ENCODE results near the gene ITSN1.
"Not testable (repeated sequence)": the region's sequence is repeated elsewhere in the genome, so short reads cannot be mapped to it uniquely, and the experiment has no call there.

Gene ITSN1

GRCh38 chr21:33619726-33620125 is 22.6 kb upstream of the ITSN1 start:
- Histone ChIP-seq H3K9me3 (no peaks in the 10 kb centered on the region), H3K4me1 (no peaks in the 10 kb centered on the region), H3K36me3 (peaks cover 6% of the 10 kb centered on the region; the same call in 1 of the 2 replicates), H3K4me3 (ENCODE audit: low read depth, low read length) (no peak overlapping the region), H3K27me3 (no peaks in the 10 kb centered on the region)
- no peak for DNase-seq
- no peak for TF ChIP-seq CTCF (IDR thresholded peaks at IDR 0.05; ENCODE audit: low read depth, low read length)

- DNase-seq = no peak
- H3K27me3 ChIP-seq = no peaks in the 10 kb centered on the region
- TF ChIP-seq CTCF (IDR thresholded peaks at IDR 0.05; ENCODE audit: low read depth, low read length) = no peak
Measured at GRCh38 chr21:33622253-33622652, 20.0 kb upstream of the ITSN1 start.

GRCh38 chr21:33626151-33626550 is 16.1 kb upstream of the ITSN1 start:
- not testable (repeated sequence) for H3K4me3 ChIP-seq (ENCODE audit: low read depth, low read length); H3K27me3 ChIP-seq; H3K4me1 ChIP-seq; H3K9me3 ChIP-seq; DNase-seq
- H3K36me3 ChIP-seq = peaks cover 21% of the 10 kb centered on the region

More at GRCh38 chr21:33622253-33622652, 20.0 kb upstream of the ITSN1 start:
- no peak overlapping the region for H3K4me3 ChIP-seq (ENCODE audit: low read depth, low read length)
- H3K4me1 ChIP-seq = no peaks in the 10 kb centered on the region
- peaks cover 12% of the 10 kb centered on the region for H3K36me3 ChIP-seq
- H3K9me3 ChIP-seq = no peaks in the 10 kb centered on the region

GRCh38 chr21:33634254-33634653 is 8.0 kb upstream of the ITSN1 start:
- H3K27me3 ChIP-seq = no peaks in the 10 kb centered on the region
- TF ChIP-seq CTCF (IDR thresholded peaks at IDR 0.05; ENCODE audit: low read depth, low read length) = no peak
- H3K9me3 ChIP-seq = no peaks in the 10 kb centered on the region
- DNase-seq = no peak
- H3K4me1 ChIP-seq = no peaks in the 10 kb centered on the region
- H3K4me3 ChIP-seq (ENCODE audit: low read depth, low read length) = no peak overlapping the region
- peaks cover 9% of the 10 kb centered on the region; the same call in 1 of the 2 replicates for H3K36me3 ChIP-seq

- H3K27me3 ChIP-seq = no peaks in the 10 kb centered on the region
- H3K4me1 ChIP-seq = no peaks in the 10 kb centered on the region
- DNase-seq = peak; percentile 19
- no peak for TF ChIP-seq CTCF (IDR thresholded peaks at IDR 0.05; ENCODE audit: low read depth, low read length)
- peaks cover 4% of the 10 kb centered on the region; the same call in 1 of the 2 replicates for H3K36me3 ChIP-seq
- no peaks in the 10 kb centered on the region for H3K9me3 ChIP-seq
- peak overlapping the region; percentile 88 for H3K4me3 ChIP-seq (ENCODE audit: low read depth, low read length)
Measured at GRCh38 chr21:33640697-33641351, 1.5 kb upstream of the ITSN1 start.

GRCh38 chr21:33641352-33642026 is 812 bp upstream of the ITSN1 start, which contains the start of gene CRYZL1:
Gene CRYZL1, minus strand, starts transcription at chr21:33641741. Its CDS starts 10,190 bp downstream, at chr21:33631551.
- no peak for TF ChIP-seq CTCF (IDR thresholded peaks at IDR 0.05; ENCODE audit: low read depth, low read length)
- peak; percentile 100 for DNase-seq
- H3K9me3 ChIP-seq = no peaks in the 10 kb centered on the region
- H3K4me3 ChIP-seq (ENCODE audit: low read depth, low read length) = peak within 1 kb of the TSS; percentile 88
- no peaks in the 10 kb centered on the region for H3K4me1 ChIP-seq
- H3K36me3 ChIP-seq = peaks cover 4% of the 10 kb centered on the region; the same call in 1 of the 2 replicates
- no peaks in the 10 kb centered on the region for H3K27me3 ChIP-seq
